SIG-M5 treated with dmso at 0.1 percent for 504 hours (cell line): ENCODE measurements around the gene GARIN3.
A peak's percentile ranks its signal among the peaks of the same experiment; 100 is the strongest.
"Not testable (repeated sequence)": the region's sequence is repeated elsewhere in the genome, so short reads cannot be mapped to it uniquely, and the experiment has no call there.

Experiments used
- DNase-seq: peaks from one replicate; lab custom pipeline; 2025; ENCODE audit not compliant: unreplicated experiment; lab: John Stamatoyannopoulos, UW

Gene GARIN3

GRCh38 chr5:157166214-157167213, at the start of gene GARIN3:
Gene GARIN3 (minus strand): TSS chr5:157166264. CDS start chr5:157166168, 96 bp downstream.
- no peak for DNase-seq

GRCh38 chr5:157215514-157216167, 49.6 kb upstream of the GARIN3 start:
- no peak for DNase-seq

- DNase-seq, result no peak
Measured at GRCh38 chr5:157214861-157215513, 48.9 kb upstream of the GARIN3 start.

GRCh38 chr5:157214415-157214814, 48.4 kb upstream of the GARIN3 start:
- no peak for DNase-seq

- DNase-seq, result no peak
Measured at GRCh38 chr5:157213527-157214243, 47.6 kb upstream of the GARIN3 start.

GRCh38 chr5:157212307-157212706, 46.2 kb upstream of the GARIN3 start:
- peak; percentile 27 for DNase-seq

GRCh38 chr5:157210652-157211051, 44.6 kb upstream of the GARIN3 start:
- DNase-seq, result not testable (repeated sequence)

GRCh38 chr5:157205708-157206107, 39.6 kb upstream of the GARIN3 start:
- no peak for DNase-seq

- DNase-seq, result peak; percentile 41
Measured at GRCh38 chr5:157204765-157205164, 38.7 kb upstream of the GARIN3 start.

GRCh38 chr5:157203417-157203816, 37.4 kb upstream of the GARIN3 start:
- DNase-seq, result no peak

GRCh38 chr5:157201857-157202256, 35.8 kb upstream of the GARIN3 start:
- no peak for DNase-seq

GRCh38 chr5:157198277-157198986, 32.4 kb upstream of the GARIN3 start:
- DNase-seq, result no peak

- no peak for DNase-seq
Measured at GRCh38 chr5:157197086-157197485, 31.0 kb upstream of the GARIN3 start.

- no peak for DNase-seq
Measured at GRCh38 chr5:157196045-157196444, 30.0 kb upstream of the GARIN3 start.

GRCh38 chr5:157193699-157194424, 27.8 kb upstream of the GARIN3 start:
- DNase-seq, result no peak

- DNase-seq, result no peak
Measured at GRCh38 chr5:157189223-157189622, 23.2 kb upstream of the GARIN3 start.

GRCh38 chr5:157188270-157188669, 22.2 kb upstream of the GARIN3 start:
- no peak for DNase-seq

GRCh38 chr5:157187046-157187754, 21.1 kb upstream of the GARIN3 start:
- no peak for DNase-seq
